OCI-LY3 (cell line): Measurements from ENCODE around the gene COX8A.

Experiments
- H2AFZ ChIP-seq: fragments of 200-600, 300-600 bp; shearing (Covaris generic); 2 replicates; pipeline ENCODE4 v1.6.0; 2014; ENCODE audit warnings: antibody characterized with exemption, low read depth, low read length
- H3K27ac ChIP-seq: fragments of 200-600, 300-600 bp; sonication (generic); 2 replicates; pipeline ENCODE4 v1.5.1; 2014; ENCODE audit warnings: mild to moderate bottlenecking, low read length, moderate library complexity, mixed read lengths
- H3K27me3 ChIP-seq: fragments of 200-600, 300-600 bp; sonication (generic); 2 replicates; pipeline ENCODE4 v1.6.1; 2014; ENCODE audit warnings: low read depth, low read length, mixed read lengths
- H3K36me3 ChIP-seq: fragments of 200-600, 300-600 bp; sonication (generic); replicated peaks from 2 replicates; pipeline ENCODE3; 2014; ENCODE audit warnings: low read depth, low read length, mixed read lengths
- H3K4me1 ChIP-seq: fragments of 300-600, 200-600 bp; sonication (generic); 2 replicates; pipeline ENCODE4 v1.6.1; 2014; ENCODE audit warnings: low read length, mixed read lengths
- H3K4me2 ChIP-seq: fragments of 200-600, 300-600 bp; sonication (generic); 2 replicates; pipeline ENCODE4 v1.6.1; 2014; ENCODE audit warnings: low read length, mixed read lengths
- H3K4me3 ChIP-seq: fragments of 300-600, 200-600 bp; sonication (generic); 2 replicates; pipeline ENCODE4 v1.5.1; 2014; ENCODE audit warnings: antibody characterized with exemption, mild to moderate bottlenecking, low read length, moderate library complexity
- H3K79me2 ChIP-seq: fragments of 300-600, 200-600 bp; shearing (Covaris generic); 2 replicates; pipeline ENCODE4 v1.6.1; 2014; ENCODE audit warnings: mild to moderate bottlenecking, low read length, mixed read lengths
- H3K9ac ChIP-seq: fragments of 300-600, 200-600 bp; shearing (Covaris generic); 2 replicates; pipeline ENCODE4 v1.6.0; 2014; ENCODE audit warnings: mild to moderate bottlenecking, low read length, moderate library complexity
- H3K9me3 ChIP-seq: fragments of 200-600, 300-600 bp; shearing (Covaris generic); 2 replicates; pipeline ENCODE4 v1.6.1; 2014; ENCODE audit warnings: low read length, mixed read lengths; ENCODE audit not compliant: insufficient read depth
- H4K20me1 ChIP-seq: fragments of 200-600, 300-600 bp; sonication (generic); 2 replicates; pipeline ENCODE4 v1.6.1; 2016; ENCODE audit warnings: low read length, mixed read lengths; ENCODE audit not compliant: insufficient read depth
- CTCF ChIP-seq: fragments of 200-600, 300-600 bp; sonication (generic); IDR thresholded peaks from 2 replicates; pipeline ENCODE4 v1.5.1; 2014; ENCODE audit warnings: antibody characterized with exemption, low read length, low read depth
- EZH2phosphoT487 ChIP-seq: fragments of 200-600 bp; shearing (Covaris generic); IDR thresholded peaks from 2 replicates; pipeline ENCODE4 v1.6.1; 2018; ENCODE audit warnings: antibody characterized with exemption, mixed run types, low read depth

The COX8A gene

GRCh38 chr11:64007160-64007628 is 32.8 kb downstream of the COX8A start:
- no peaks in the 10 kb centered on the region for H4K20me1 ChIP-seq
- no peaks in the 10 kb centered on the region for H3K79me2 ChIP-seq
- H3K4me1 ChIP-seq = peaks cover 3% of the 10 kb centered on the region; the same call in 1 of the 2 replicates
- no peaks in the 10 kb centered on the region for H3K36me3 ChIP-seq
- no peak overlapping the region for H2AFZ ChIP-seq
- H3K9me3 ChIP-seq = peaks cover 6% of the 10 kb centered on the region; the same call in 1 of the 2 replicates
- no peak overlapping the region for H3K4me2 ChIP-seq
- no peak for TF ChIP-seq EZH2phosphoT487
- no peak for TF ChIP-seq CTCF
- H3K27me3 ChIP-seq = no peaks in the 10 kb centered on the region
- H3K9ac ChIP-seq = no peak overlapping the region
- no peak overlapping the region for H3K27ac ChIP-seq
- no peak overlapping the region for H3K4me3 ChIP-seq

GRCh38 chr11:64007629-64008282 is 33.3 kb downstream of the COX8A start:
- H4K20me1 ChIP-seq = no peaks in the 10 kb centered on the region
- H3K4me2 ChIP-seq = no peak overlapping the region
- no peaks in the 10 kb centered on the region for H3K27me3 ChIP-seq

GRCh38 chr11:64008283-64008913 is 34.0 kb downstream of the COX8A start:
- TF ChIP-seq CTCF (no peak), EZH2phosphoT487 (no peak)
- H3K9me3 ChIP-seq = peaks cover 6% of the 10 kb centered on the region; the same call in 1 of the 2 replicates
- no peak overlapping the region for H2AFZ ChIP-seq
- no peaks in the 10 kb centered on the region for H3K36me3 ChIP-seq
- no peak overlapping the region for H3K9ac ChIP-seq
- H4K20me1 ChIP-seq = no peaks in the 10 kb centered on the region
- H3K27ac ChIP-seq = no peak overlapping the region
- H3K27me3 ChIP-seq = no peaks in the 10 kb centered on the region
- H3K4me3 ChIP-seq = no peak overlapping the region
- H3K79me2 ChIP-seq = no peaks in the 10 kb centered on the region
- no peak overlapping the region for H3K4me2 ChIP-seq
- H3K4me1 ChIP-seq = peaks cover 3% of the 10 kb centered on the region; the same call in 1 of the 2 replicates

More at GRCh38 chr11:64007629-64008282, 33.3 kb downstream of the COX8A start:
- no peaks in the 10 kb centered on the region for H3K36me3 ChIP-seq
- H3K9ac ChIP-seq = no peak overlapping the region
- H2AFZ ChIP-seq = no peak overlapping the region
- H3K4me3 ChIP-seq = no peak overlapping the region
- peaks cover 3% of the 10 kb centered on the region; the same call in 1 of the 2 replicates for H3K4me1 ChIP-seq
- no peak overlapping the region for H3K27ac ChIP-seq
- TF ChIP-seq CTCF (no peak), EZH2phosphoT487 (no peak)
- H3K9me3 ChIP-seq = peaks cover 6% of the 10 kb centered on the region; the same call in 1 of the 2 replicates
- no peaks in the 10 kb centered on the region for H3K79me2 ChIP-seq

- H3K79me2 ChIP-seq = no peaks in the 10 kb centered on the region
- H3K9me3 ChIP-seq = peaks cover 6% of the 10 kb centered on the region; the same call in 1 of the 2 replicates
- no peak overlapping the region for H3K9ac ChIP-seq
- H3K4me1 ChIP-seq = peaks cover 3% of the 10 kb centered on the region; the same call in 1 of the 2 replicates
- no peak for TF ChIP-seq CTCF
- TF ChIP-seq EZH2phosphoT487 = no peak
- H4K20me1 ChIP-seq = no peaks in the 10 kb centered on the region
- no peak overlapping the region for H3K4me3 ChIP-seq
- H3K27me3 ChIP-seq = no peaks in the 10 kb centered on the region
- H3K27ac ChIP-seq = no peak overlapping the region
- H3K4me2 ChIP-seq = no peak overlapping the region
- no peak overlapping the region for H2AFZ ChIP-seq
- H3K36me3 ChIP-seq = no peaks in the 10 kb centered on the region
Observed at GRCh38 chr11:64008914-64009633, 34.7 kb downstream of the COX8A start.
